ENCODE results near the gene ZBTB37. TPM values are rescaled to one million over a fixed set of nuclear protein-coding genes. Genes with fewer than 3 reads are reported as not detected.

Gene ZBTB37
- total RNA-seq, 4 donors from 2014 or later = 7.1 to 31.3 (median 11.2) TPM

DNA sequence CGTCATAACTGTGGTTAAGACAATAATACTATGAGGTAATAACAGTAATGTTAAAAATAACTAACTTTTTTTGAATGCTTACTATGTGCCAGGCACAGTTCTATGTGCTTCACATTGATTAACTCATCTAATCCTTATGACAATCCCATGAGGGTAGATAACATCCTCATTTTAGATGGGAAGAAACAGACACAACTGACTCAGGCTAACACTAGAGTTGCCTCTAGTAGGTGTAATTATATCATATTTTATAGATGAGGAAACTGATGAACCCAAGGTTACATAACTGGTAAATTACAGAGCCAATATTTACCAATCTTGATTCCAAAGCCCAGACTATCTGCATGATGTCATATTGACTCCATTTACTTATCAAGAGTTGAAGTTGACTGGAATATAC is 25.4 kb downstream of the ZBTB37 start:
- DNase-seq = no peak
- TF ChIP-seq, protein P1, sequence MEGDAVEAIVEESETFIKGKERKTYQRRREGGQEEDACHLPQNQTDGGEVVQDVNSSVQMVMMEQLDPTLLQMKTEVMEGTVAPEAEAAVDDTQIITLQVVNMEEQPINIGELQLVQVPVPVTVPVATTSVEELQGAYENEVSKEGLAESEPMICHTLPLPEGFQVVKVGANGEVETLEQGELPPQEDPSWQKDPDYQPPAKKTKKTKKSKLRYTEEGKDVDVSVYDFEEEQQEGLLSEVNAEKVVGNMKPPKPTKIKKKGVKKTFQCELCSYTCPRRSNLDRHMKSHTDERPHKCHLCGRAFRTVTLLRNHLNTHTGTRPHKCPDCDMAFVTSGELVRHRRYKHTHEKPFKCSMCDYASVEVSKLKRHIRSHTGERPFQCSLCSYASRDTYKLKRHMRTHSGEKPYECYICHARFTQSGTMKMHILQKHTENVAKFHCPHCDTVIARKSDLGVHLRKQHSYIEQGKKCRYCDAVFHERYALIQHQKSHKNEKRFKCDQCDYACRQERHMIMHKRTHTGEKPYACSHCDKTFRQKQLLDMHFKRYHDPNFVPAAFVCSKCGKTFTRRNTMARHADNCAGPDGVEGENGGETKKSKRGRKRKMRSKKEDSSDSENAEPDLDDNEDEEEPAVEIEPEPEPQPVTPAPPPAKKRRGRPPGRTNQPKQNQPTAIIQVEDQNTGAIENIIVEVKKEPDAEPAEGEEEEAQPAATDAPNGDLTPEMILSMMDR (IDR thresholded peaks at IDR 0.05) = no peak
- TF ChIP-seq POLR2A (IDR thresholded peaks at IDR 0.05) = no peak
- intact Hi-C loops (cut with DNase I; ENCODE audit: low total_unique reads) = no loop called here
- H3K36me3 ChIP-seq = no peaks in the 10 kb centered on the region
- H3K4me1 ChIP-seq = no peaks in the 10 kb centered on the region
- H3K9me3 ChIP-seq = no peaks in the 10 kb centered on the region
- no peak overlapping the region for H3K27ac ChIP-seq
- H3K4me3 ChIP-seq = no peak overlapping the region
- no peaks in the 10 kb centered on the region for H3K27me3 ChIP-seq

DNA sequence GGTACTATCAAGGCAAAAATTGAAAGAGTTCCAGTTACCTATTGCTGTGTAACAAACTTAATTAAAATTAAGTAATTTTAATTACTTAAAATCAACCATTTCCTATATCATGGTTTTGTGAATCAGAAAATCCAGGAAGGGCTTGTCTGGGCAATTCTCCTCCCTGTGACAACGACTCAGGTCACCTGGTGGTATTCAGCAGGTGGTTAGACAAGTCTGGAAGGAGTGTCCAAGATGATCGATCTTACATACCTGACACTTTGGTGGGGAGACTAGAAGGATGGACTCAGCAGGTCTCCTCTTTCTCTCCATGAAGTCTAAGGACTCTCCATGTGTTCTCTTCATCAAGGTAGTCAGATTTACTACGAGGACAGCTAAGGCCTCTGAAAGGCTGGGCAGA is 26.0 kb downstream of the ZBTB37 start:
- TF ChIP-seq, protein P1 (IDR thresholded peaks at IDR 0.05) = no peak
- TF ChIP-seq POLR2A (IDR thresholded peaks at IDR 0.05) = no peak
- no peak for DNase-seq
- Histone ChIP-seq H3K4me3 (no peak overlapping the region), H3K27me3 (no peaks in the 10 kb centered on the region), H3K27ac (no peak overlapping the region), H3K9me3 (no peaks in the 10 kb centered on the region), H3K4me1 (no peaks in the 10 kb centered on the region), H3K36me3 (no peaks in the 10 kb centered on the region)
- intact Hi-C loops (cut with DNase I; ENCODE audit: low total_unique reads) = no loop called here

DNA sequence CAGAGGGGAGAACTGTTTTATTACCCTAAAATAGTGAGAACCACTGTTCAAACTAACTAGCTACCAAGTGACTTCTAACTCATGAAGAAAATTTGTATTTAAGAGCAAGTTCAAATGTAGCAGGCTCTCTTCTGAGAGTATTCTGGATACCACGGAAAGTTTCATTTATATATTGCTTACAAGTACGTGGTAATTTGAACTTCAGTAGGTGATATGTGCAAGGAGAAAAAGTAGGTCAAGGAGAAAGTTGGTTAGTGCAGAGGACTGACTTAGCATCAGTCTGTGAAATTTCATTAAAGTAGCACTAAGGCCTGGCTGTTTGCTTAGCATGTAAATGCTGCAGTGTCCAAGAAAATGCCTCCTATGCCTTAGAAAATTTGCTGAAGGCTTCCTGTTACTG is 32.2 kb downstream of the ZBTB37 start:
- Histone ChIP-seq H3K27me3 (no peaks in the 10 kb centered on the region), H3K4me3 (no peak overlapping the region), H3K27ac (no peak overlapping the region), H3K4me1 (no peaks in the 10 kb centered on the region), H3K36me3 (no peaks in the 10 kb centered on the region), H3K9me3 (no peaks in the 10 kb centered on the region)
- TF ChIP-seq, protein P1 (IDR thresholded peaks at IDR 0.05) = no peak
- no peak for TF ChIP-seq POLR2A (IDR thresholded peaks at IDR 0.05)
- DNase-seq = no peak
- intact Hi-C loops (cut with DNase I; ENCODE audit: low total_unique reads) = no loop called here

DNA sequence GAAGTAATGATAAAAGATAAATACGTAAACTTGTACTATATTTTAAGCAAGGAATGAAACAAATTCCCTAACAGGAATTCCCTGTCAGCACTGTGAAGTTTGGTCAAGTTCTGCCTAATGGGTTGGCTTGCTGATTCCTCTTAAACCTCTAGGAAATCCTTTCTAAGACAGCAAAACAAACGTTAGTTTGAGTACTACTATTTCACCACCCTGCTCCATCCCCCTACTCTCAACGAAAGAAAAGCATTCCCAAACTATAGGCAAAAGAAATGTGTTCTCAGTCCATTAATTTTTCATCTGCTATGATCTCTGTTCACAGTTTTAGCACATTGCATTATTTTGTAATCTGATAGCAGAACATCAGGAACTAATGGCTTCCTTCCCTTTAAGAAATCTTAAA is 32.8 kb downstream of the ZBTB37 start:
- H3K27ac ChIP-seq = no peak overlapping the region
- no peaks in the 10 kb centered on the region for H3K9me3 ChIP-seq
- H3K4me1 ChIP-seq = no peaks in the 10 kb centered on the region
- intact Hi-C loops (cut with DNase I; ENCODE audit: low total_unique reads) = no loop called here
- no peak for DNase-seq
- H3K27me3 ChIP-seq = no peaks in the 10 kb centered on the region
- H3K4me3 ChIP-seq = no peak overlapping the region
- no peaks in the 10 kb centered on the region for H3K36me3 ChIP-seq
- no peak for TF ChIP-seq POLR2A (IDR thresholded peaks at IDR 0.05)
- TF ChIP-seq, protein P1 (IDR thresholded peaks at IDR 0.05) = no peak

DNA sequence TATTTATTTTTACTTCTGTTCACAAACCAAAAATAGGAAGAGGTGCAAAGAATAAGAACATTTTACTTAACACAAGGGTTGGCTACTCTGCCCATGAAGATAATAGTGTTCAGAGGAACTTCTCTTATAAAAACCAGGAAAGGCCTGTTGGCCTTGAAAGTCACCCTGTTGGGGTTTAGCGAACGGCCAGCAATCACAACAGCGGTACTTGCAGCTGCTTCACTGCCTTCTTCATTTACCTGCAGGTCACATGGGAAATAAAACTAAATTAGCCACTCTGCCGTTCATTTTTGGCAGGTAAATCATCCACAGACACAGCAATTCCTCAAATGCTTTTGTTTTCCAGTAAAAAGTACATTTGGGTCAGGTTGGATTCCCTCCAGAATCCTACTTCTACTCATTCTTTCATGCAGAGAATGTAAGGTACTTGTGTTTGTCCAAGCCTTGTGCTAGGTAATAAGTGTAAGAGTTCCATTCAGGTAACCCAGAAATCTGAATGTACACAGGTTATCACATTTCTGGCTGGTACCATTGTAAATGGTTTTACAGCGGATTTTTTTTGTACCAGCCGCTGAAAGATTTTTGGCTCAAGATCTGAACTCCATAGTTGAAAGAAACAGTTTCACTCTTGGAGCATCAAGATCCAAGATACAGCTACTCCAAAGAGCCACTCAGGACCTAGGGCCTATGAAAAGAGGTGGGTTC is 35.8 kb downstream of the ZBTB37 start:
- Histone ChIP-seq H3K27ac (no peak overlapping the region), H3K9me3 (no peaks in the 10 kb centered on the region), H3K36me3 (no peaks in the 10 kb centered on the region), H3K4me3 (no peak overlapping the region), H3K27me3 (no peaks in the 10 kb centered on the region), H3K4me1 (no peaks in the 10 kb centered on the region)
- TF ChIP-seq, protein P1 (IDR thresholded peaks at IDR 0.05) = no peak
- TF ChIP-seq POLR2A (IDR thresholded peaks at IDR 0.05) = no peak
- intact Hi-C loops (cut with DNase I; ENCODE audit: low total_unique reads) = no loop called here
- DNase-seq = no peak
